GM18951 (cell line): ENCODE measurements around the gene CTBP1.
"Not testable (repeated sequence)": the region's sequence is repeated elsewhere in the genome, so short reads cannot be mapped to it uniquely, and the experiment has no call there.

Experiments used
- POLR2A ChIP-seq: IDR thresholded peaks from 4 replicates; pipeline ENCODE4 v1.6.1; 2011; ENCODE audit warnings: mild to moderate bottlenecking; ENCODE audit not compliant: insufficient read length, insufficient read depth; ENCODE audit errors: extremely low read depth
- in situ Hi-C: fragments of 300-500 bp; cut with MboI; formaldehyde crosslinking; loops from one replicate; pipeline ENCODE4 v1.12.0; 2022; ENCODE audit warnings: low sequenced_read_pairs, mixed read lengths, inconsistent platforms; ENCODE audit not compliant: unreplicated experiment

The CTBP1 gene

GRCh38 chr4:1243451-1244080 lies 5.4 kb downstream of the CTBP1 start:
- in situ Hi-C loops: no loop called here
- TF ChIP-seq POLR2A: no peak

DNA sequence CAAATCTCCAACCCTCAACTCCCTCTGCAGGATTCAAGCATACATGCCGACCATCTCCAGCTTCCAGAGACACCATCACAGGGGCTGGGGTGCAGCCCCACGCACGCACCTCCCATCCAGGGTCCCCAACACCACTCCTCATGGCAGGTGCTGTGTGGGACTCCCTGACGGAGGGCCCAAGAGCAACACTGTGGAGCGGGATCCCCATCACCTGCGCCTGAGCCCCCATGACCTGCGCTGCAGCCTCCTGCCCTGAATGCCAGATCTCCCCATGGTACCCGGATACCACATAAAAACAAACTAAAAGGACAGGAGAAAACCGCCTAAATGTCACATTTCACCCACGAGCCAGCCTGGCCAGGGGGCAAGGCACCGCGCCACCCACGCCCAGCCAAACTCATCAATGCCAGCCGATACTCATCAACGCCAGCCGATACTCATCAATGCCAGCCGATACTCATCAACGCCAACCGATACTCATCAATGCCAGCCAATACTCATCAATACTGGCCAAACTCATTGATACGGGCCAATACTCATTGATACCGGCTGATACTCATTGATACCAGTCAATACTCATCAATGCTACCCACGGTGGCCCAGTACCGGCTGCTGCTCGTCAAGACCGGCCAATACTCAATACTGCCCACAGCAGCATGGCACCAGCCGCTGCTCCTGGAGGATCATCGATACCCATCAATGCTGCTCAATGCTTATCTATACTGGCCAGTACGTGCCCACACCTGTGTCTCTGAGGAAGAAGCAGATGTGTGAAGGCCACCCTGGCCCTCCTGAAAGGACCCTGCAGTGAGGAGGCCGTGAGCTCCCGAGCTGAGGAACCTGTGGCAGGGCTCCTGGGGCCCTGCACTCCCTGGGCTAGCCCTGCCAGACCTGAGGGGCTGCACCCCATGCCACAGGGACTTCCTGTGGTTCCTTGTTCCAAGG lies 6.2 kb downstream of the CTBP1 start:
- TF ChIP-seq POLR2A: no peak
- in situ Hi-C loops: no loop called here

DNA sequence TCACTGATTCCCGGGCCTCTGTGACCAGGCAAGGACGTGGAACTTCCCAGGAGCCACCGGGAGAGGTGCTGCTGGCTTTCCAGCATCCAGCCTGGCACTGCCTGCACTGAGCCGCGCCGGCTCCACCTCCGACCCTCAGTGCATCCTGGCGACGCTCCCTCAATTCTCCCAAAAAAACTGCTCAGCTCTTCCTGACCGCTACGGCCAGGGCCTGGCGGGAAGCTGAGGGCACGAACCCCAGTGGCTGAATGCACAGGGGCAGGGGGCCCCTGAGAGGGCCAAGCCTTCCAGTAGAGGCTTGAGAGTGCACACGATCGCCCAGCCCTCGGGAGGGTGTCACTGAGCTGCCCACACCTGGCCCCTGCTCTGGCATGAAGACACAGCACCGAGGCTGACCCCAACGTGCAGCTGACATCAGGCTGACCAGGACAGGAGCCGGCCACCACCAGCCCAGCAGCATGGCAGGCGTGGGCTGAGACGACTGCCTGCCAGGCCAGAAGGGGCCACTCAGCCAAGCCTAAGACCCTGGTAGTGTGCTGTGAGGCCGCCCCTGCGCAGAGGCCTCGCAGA lies 6.9 kb downstream of the CTBP1 start:
- TF ChIP-seq POLR2A: no peak

DNA sequence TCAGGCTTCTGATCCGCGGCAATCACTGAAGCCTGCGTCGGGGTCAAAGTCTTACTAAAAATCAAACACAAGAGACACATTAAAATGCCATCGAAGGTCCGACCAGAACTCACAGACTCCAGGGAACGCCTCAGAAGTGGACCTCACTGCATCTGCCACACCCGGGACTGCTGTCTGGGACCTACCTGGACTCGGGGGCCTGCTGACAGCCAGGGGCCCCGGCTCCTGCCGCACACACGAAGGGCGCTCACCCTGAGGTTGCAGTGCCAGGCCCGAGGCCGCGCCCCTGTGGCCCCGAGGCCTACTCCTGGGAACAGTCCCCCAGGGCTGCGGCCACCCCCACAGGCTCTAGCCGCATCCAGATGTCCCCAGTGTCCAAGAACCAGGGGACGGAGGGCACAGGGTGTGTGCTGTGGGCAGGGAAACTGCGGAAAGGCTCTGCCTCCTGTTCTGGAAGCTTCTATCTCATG lies 7.4 kb downstream of the CTBP1 start:
- in situ Hi-C loops: no loop called here
- TF ChIP-seq POLR2A: no peak

More for the DNA sequence above, 6.9 kb downstream of the CTBP1 start:
- in situ Hi-C loops: no loop called here

- in situ Hi-C loops: no loop called here
- TF ChIP-seq POLR2A: no peak
Measured at GRCh38 chr4:1240721-1241465, 8.0 kb downstream of the CTBP1 start.

GRCh38 chr4:1239950-1240307 lies 9.0 kb downstream of the CTBP1 start:
- in situ Hi-C loops: no loop called here
- no peak for TF ChIP-seq POLR2A

GRCh38 chr4:1239141-1239949 lies 9.6 kb downstream of the CTBP1 start:
- no peak for TF ChIP-seq POLR2A
- in situ Hi-C loops: no loop called here

DNA sequence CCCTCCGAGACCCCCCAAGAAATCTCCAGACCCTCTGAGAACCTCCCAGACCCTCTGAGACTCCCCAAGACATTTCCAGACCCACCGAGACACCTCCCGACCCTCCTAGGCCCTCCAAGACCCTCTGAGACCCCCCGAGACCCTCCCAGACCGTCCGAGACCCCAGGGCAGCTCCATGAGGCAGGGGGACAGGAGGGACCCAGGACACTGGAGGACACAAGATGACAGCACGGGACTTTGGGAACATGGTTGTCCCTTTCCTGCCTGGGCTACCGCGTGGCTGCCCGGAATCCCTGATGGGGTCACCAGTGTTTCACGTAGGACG lies 10.3 kb downstream of the CTBP1 start:
- in situ Hi-C loops: no loop called here
- no peak for TF ChIP-seq POLR2A

DNA sequence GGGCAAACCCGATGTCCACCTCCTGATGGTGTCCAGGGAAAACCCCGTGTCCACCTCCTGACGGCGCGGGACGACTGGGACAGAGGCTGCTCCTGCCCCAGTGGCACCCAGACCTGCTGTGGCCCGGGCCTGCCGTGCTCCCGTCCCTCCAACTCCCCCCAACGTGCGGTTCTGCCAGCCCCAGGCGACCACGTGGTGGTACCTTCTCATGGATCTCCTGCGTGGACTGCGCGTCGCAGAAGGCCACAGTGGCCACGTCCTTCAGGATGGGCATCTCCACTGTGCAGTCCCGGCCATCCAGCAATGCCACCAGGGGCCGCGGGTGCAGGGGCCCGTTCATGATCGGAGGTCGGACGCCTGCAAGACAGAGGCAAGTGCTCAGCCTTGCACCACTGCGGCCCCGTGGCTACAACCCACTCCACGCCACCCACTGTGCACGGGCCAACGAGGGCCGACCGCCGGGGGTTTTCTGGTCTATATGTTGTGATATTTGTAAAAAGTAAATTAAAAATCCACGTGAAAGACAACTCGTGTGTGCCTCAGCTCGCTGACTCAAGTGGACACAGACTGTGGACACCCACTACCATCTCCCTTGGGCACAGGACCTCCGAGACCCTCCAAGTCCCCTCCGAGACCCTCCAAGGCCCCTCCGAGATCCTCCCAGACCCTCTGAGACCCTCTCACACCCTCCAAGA lies 10.8 kb downstream of the CTBP1 start:
- in situ Hi-C loops: no loop called here
- TF ChIP-seq POLR2A: no peak

DNA sequence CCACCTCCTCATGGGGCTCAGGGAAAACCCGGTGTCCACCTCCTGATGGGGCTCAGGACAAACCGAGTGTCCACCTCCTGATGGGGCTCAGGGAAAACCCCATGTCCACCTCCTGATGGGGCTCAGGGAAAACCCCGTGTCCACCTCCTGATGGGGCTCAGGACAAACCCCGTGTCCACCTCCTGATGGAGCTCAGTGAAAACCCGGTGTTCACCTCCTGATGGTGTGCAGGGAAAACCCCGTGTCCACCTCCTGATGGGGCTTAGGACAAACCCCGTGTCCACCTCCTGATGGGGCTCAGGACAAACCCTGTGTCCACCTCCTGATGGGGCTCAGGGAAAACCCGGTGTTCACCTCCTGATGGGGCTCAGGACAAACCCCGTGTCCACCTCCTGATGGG lies 11.7 kb downstream of the CTBP1 start:
- in situ Hi-C loops: not testable (repeated sequence)

- in situ Hi-C loops: not testable (repeated sequence)
Measured at GRCh38 chr4:1236836-1237235, 12.1 kb downstream of the CTBP1 start.

- no peak for TF ChIP-seq POLR2A
- in situ Hi-C loops: no loop called here
Measured at GRCh38 chr4:1236103-1236641, 12.8 kb downstream of the CTBP1 start.
